G401.6 (cell line): ENCODE data around the gene TENM4.

Experiments used
- FAIRE-seq: peaks from 2 replicates; lab custom pipeline; 2012; peaks lifted over from hg19 to GRCh38; lab: Jason Lieb, UNC

Gene TENM4

GRCh38 chr11:79167510-79168188 lies 273.2 kb downstream of the TENM4 start:
- no peak for FAIRE-seq

GRCh38 chr11:79165908-79166307 lies 274.9 kb downstream of the TENM4 start:
- no peak for FAIRE-seq

- FAIRE-seq = peak; percentile 49
Observed at GRCh38 chr11:79160791-79161403, 279.9 kb downstream of the TENM4 start.

- peak; percentile 67 for FAIRE-seq
Observed at GRCh38 chr11:79159657-79160450, 281.0 kb downstream of the TENM4 start.

- FAIRE-seq = no peak
Observed at GRCh38 chr11:79157738-79158137, 283.1 kb downstream of the TENM4 start.

GRCh38 chr11:79156031-79156430 lies 284.8 kb downstream of the TENM4 start:
- no peak for FAIRE-seq

- FAIRE-seq = no peak
Observed at GRCh38 chr11:79155237-79155636, 285.6 kb downstream of the TENM4 start.

- no peak for FAIRE-seq
Observed at GRCh38 chr11:79152511-79152910, 288.3 kb downstream of the TENM4 start.

- FAIRE-seq = no peak
Observed at GRCh38 chr11:79151396-79151795, 289.4 kb downstream of the TENM4 start.

GRCh38 chr11:79150966-79151365 lies 289.9 kb downstream of the TENM4 start:
- no peak for FAIRE-seq

- FAIRE-seq = no peak
Observed at GRCh38 chr11:79150320-79150719, 290.5 kb downstream of the TENM4 start.

GRCh38 chr11:79147731-79148130 lies 293.1 kb downstream of the TENM4 start:
- FAIRE-seq = no peak

- no peak for FAIRE-seq
Observed at GRCh38 chr11:79147011-79147410, 293.8 kb downstream of the TENM4 start.

- FAIRE-seq = no peak
Observed at GRCh38 chr11:79139900-79140299, 300.9 kb downstream of the TENM4 start.

GRCh38 chr11:79129702-79130101 lies 311.1 kb downstream of the TENM4 start:
- no peak for FAIRE-seq

- no peak for FAIRE-seq
Observed at GRCh38 chr11:79128291-79128690, 312.5 kb downstream of the TENM4 start.

GRCh38 chr11:79122759-79123158 lies 318.1 kb downstream of the TENM4 start:
- no peak for FAIRE-seq

- FAIRE-seq = no peak
Observed at GRCh38 chr11:79121351-79121750, 319.5 kb downstream of the TENM4 start.

- FAIRE-seq = no peak
Observed at GRCh38 chr11:79119491-79120284, 321.1 kb downstream of the TENM4 start.

GRCh38 chr11:79117488-79117887 lies 323.3 kb downstream of the TENM4 start:
- FAIRE-seq = no peak

- FAIRE-seq = no peak
Observed at GRCh38 chr11:79116600-79116999, 324.2 kb downstream of the TENM4 start.

GRCh38 chr11:79113054-79113690 lies 327.7 kb downstream of the TENM4 start:
- FAIRE-seq = no peak
